ENCODE measurements around the gene TMPO. TPM values are rescaled to one million over a fixed set of nuclear protein-coding genes. Genes with fewer than 3 reads are reported as not detected.

Gene TMPO
- total RNA-seq, 1 donor from 2014 or later, result 178 TPM

DNA sequence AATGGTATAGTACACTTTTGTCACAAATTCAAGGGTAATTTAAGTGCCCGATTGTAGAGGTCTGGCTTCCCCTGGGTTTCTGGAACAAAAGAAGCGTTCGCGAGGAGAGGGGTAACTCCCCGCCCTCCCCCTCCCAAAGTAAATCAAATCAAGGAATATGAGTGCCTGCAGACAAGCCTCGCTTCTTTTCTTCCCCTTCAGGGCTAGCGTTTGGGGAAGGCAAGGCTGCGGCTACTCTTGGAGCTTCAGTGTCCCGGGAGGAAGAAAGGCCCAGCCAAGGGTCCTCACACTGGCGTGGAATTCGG, 456 bp upstream of the TMPO start:
- Mint-ChIP-seq H3K4me3 (peak overlapping the region; percentile 99), H3K36me3 (peaks cover 4% of the 10 kb centered on the region), H3K4me1 (ENCODE audit: unreplicated experiment) (peaks cover 12% of the 10 kb centered on the region), H3K9me3 (no peaks in the 10 kb centered on the region), H3K27me3 (no peaks in the 10 kb centered on the region), H3K27ac (peak overlapping the region; percentile 98)
- peak; percentile 76 for DNase-seq (ENCODE audit: extremely low spot score, unreplicated experiment)
- TF ChIP-seq, protein P1, sequence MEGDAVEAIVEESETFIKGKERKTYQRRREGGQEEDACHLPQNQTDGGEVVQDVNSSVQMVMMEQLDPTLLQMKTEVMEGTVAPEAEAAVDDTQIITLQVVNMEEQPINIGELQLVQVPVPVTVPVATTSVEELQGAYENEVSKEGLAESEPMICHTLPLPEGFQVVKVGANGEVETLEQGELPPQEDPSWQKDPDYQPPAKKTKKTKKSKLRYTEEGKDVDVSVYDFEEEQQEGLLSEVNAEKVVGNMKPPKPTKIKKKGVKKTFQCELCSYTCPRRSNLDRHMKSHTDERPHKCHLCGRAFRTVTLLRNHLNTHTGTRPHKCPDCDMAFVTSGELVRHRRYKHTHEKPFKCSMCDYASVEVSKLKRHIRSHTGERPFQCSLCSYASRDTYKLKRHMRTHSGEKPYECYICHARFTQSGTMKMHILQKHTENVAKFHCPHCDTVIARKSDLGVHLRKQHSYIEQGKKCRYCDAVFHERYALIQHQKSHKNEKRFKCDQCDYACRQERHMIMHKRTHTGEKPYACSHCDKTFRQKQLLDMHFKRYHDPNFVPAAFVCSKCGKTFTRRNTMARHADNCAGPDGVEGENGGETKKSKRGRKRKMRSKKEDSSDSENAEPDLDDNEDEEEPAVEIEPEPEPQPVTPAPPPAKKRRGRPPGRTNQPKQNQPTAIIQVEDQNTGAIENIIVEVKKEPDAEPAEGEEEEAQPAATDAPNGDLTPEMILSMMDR (conservative IDR thresholded peaks at IDR 0.05), result no peak

DNA sequence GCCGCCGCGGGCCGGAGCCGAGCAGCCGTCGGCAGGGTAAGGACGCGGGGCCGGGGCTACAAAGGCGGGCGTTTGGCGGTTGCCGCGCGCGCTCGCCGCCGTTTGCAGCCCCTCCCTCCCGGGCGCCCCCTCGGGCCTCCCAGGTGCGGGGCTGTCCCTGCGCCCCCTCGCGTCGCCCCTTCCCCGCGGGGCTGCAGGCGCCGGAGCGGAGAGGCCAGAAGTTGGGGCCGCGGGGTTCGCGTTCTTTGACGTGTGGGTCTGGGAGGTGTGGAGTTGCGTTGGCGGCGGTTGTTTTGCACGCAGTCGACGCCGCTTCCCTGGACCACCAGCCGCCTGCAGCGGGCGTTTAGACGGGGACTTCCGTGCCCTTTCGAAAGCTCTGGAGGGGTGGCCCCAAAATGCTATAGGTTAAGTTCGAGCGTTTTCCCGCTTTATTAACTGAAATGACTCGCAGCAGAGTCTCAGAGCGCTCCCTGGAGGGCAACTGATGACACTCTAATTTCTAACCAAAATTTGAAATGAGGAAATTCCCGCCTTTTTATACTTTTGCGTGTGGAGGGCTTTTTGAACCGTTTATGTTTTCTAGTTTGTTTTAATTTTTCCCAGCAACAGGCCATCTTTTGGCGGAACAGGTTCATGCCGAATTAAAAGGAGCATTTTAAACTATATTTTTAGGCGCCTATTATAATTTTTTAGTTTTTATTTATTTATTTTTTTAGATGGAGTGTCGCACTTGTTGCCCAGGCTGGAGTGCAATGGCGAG, 902 bp downstream of the TMPO start:
- Mint-ChIP-seq H3K4me1 (ENCODE audit: unreplicated experiment) (peaks cover 12% of the 10 kb centered on the region), H3K27me3 (no peaks in the 10 kb centered on the region), H3K9me3 (no peaks in the 10 kb centered on the region), H3K4me3 (peak overlapping the region; percentile 100), H3K27ac (peak overlapping the region; percentile 99), H3K36me3 (peaks cover 4% of the 10 kb centered on the region)
- TF ChIP-seq, protein P1 (conservative IDR thresholded peaks at IDR 0.05), result peak; percentile 65
- DNase-seq (ENCODE audit: extremely low spot score, unreplicated experiment), result peak; percentile 81

DNA sequence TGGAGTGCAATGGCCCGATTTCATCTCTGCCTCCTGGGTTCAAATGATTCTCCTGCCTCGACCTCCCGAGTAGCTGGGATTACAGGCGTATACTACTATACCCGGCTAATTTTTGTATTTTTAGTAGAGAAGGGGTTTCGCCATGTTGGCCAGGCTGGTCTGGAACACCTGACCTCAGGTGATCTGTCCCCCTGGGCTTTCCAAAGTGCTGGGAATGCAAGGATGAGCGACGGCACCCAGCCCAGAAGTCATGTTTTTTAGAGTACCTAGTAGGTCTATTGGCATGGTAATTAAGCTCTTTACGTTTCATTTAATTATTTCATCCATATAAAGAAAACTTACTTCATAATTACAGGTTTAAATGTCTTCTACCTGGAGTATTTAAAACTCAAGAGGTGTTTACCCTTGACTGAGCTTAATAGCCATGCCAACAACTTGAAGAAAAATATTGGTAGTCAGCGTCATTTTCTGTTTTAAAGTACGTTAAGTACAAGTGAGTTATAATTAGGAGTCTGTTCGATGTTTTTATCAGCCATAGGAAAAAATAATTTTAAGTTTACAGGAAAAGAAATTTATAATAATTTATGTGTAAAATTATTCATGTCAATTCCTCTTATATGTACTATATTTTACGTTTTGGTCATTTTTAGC, 4.0 kb downstream of the TMPO start:
- Mint-ChIP-seq H3K27ac (no peak overlapping the region), H3K4me3 (peak overlapping the region; percentile 74), H3K9me3 (no peaks in the 10 kb centered on the region), H3K27me3 (no peaks in the 10 kb centered on the region), H3K36me3 (peaks cover 10% of the 10 kb centered on the region), H3K4me1 (ENCODE audit: unreplicated experiment) (peaks cover 7% of the 10 kb centered on the region)
- no peak for DNase-seq (ENCODE audit: extremely low spot score, unreplicated experiment)
- TF ChIP-seq, protein P1 (conservative IDR thresholded peaks at IDR 0.05), result no peak

DNA sequence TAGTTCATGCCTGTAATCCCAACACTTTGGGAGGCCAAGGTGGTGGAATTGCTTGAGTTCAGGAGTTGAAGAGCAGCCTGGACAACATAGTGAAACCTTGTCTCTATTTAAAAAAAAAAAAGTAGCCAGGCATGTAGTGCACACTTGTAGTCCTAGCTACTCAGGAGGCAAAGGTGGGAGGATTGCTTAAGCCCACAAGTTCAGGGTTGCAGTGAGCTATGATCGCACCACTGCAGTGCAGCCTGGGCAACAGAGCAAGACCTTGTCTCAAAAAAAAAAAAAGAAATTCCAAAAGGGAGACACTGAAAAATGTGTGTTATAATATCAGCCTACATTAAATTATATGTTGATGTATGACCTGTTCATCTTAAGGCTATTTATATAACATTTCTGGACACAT, 14.7 kb downstream of the TMPO start:
- H3K27me3 Mint-ChIP-seq, result no peaks in the 10 kb centered on the region
- no peaks in the 10 kb centered on the region for H3K9me3 Mint-ChIP-seq
- H3K36me3 Mint-ChIP-seq, result peaks cover 36% of the 10 kb centered on the region
- TF ChIP-seq, protein P1 (conservative IDR thresholded peaks at IDR 0.05), result no peak
- no peak overlapping the region for H3K27ac Mint-ChIP-seq
- H3K4me1 Mint-ChIP-seq (ENCODE audit: unreplicated experiment), result no peaks in the 10 kb centered on the region
- no peak for DNase-seq (ENCODE audit: extremely low spot score, unreplicated experiment)
- no peak overlapping the region for H3K4me3 Mint-ChIP-seq

DNA sequence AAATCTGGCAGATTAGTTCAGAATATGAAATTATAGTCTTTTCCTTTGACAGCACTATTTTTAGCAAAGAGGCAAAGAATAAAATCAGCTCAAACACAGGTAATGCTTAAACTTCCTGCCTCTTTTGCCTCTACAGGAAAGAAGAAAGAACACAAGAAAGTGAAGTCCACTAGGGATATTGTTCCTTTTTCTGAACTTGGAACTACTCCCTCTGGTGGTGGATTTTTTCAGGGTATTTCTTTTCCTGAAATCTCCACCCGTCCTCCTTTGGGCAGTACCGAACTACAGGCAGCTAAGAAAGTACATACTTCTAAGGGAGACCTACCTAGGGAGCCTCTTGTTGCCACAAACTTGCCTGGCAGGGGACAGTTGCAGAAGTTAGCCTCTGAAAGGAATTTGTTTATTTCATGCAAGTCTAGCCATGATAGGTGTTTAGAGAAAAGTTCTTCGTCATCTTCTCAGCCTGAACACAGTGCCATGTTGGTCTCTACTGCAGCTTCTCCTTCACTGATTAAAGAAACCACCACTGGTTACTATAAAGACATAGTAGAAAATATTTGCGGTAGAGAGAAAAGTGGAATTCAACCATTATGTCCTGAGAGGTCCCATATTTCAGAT, 17.4 kb downstream of the TMPO start:
- H3K4me1 Mint-ChIP-seq (ENCODE audit: unreplicated experiment), result no peaks in the 10 kb centered on the region
- H3K27ac Mint-ChIP-seq, result no peak overlapping the region
- no peaks in the 10 kb centered on the region for H3K27me3 Mint-ChIP-seq
- H3K36me3 Mint-ChIP-seq, result peaks cover 35% of the 10 kb centered on the region
- TF ChIP-seq, protein P1 (conservative IDR thresholded peaks at IDR 0.05), result peak; percentile 80
- DNase-seq (ENCODE audit: extremely low spot score, unreplicated experiment), result no peak
- H3K4me3 Mint-ChIP-seq, result no peak overlapping the region
- no peaks in the 10 kb centered on the region for H3K9me3 Mint-ChIP-seq
